A549 (cell line): ENCODE data around the gene ACOT11.

Source experiments
- EP300 ChIP-seq, 2 experiments: fragments of >200 bp; sonication (Bioruptor Twin); formaldehyde crosslinking; IDR thresholded peaks; 2 replicates in 1 of 2; 3 replicates in 1 of 2; pipeline ENCODE4 v1.6.1; 2016 to 2017
- FOSL2 ChIP-seq, 2 experiments: fragments of 450-650 bp in 1 of 2; fragments of >200 bp in 1 of 2; sonication (Bioruptor Twin) in 1 of 2; formaldehyde crosslinking; IDR thresholded peaks; 2 replicates each; pipeline versions ENCODE4 v1.5.0 to v1.6.1; 2016 to 2020; ENCODE audit warnings: mild to moderate bottlenecking in 1 of 2, moderate library complexity in 1 of 2
- HDAC2 ChIP-seq: fragments of 200-600 bp; sonication (generic); IDR thresholded peaks from 2 replicates; pipeline ENCODE4 v1.6.1; 2016
- MAFK ChIP-seq: fragments of 450-650 bp; IDR thresholded peaks from 2 replicates; pipeline ENCODE4 v1.6.1; 2014; ENCODE audit not compliant: partially characterized antibody
- MAZ ChIP-seq: fragments of 150-350 bp; IDR thresholded peaks from 2 replicates; pipeline ENCODE4 v1.6.1; 2014; ENCODE audit warnings: antibody characterized with exemption, low read depth, low read length, borderline replicate concordance
- POLR2A ChIP-seq: IDR thresholded peaks from 2 replicates; pipeline ENCODE4 v1.6.1; 2012; ENCODE audit warnings: mild to moderate bottlenecking, low read length
- POLR2AphosphoS2 ChIP-seq: conservative IDR thresholded peaks from 2 replicates; pipeline ENCODE4 v1.6.1; 2012; ENCODE audit warnings: low read length, improper control_type of control experiment, inconsistent platforms
- REST ChIP-seq: fragments of 200-600 bp; sonication (generic); IDR thresholded peaks from 2 replicates; pipeline ENCODE4 v1.6.1; 2016; ENCODE audit warnings: antibody characterized with exemption, mild to moderate bottlenecking, moderate library complexity
- RFX5 ChIP-seq: fragments of 450-650 bp; IDR thresholded peaks from 2 replicates; pipeline ENCODE4 v1.7.1; 2014; ENCODE audit warnings: antibody characterized with exemption, mild to moderate bottlenecking, moderate library complexity
- TF ChIP-seq, protein P1 (sequence below): fragments of >200 bp; sonication (Bioruptor Twin); formaldehyde crosslinking; IDR thresholded peaks from 3 replicates; pipeline ENCODE4 v1.5.1; 2016
- TF ChIP-seq, protein P2 (sequence below): IDR thresholded peaks from 2 replicates; pipeline ENCODE4 v1.6.1; 2012
- TF ChIP-seq, protein P3 (sequence below): IDR thresholded peaks from 2 replicates; pipeline ENCODE4 v1.6.1; 2012; ENCODE audit warnings: low read depth, borderline replicate concordance

GRCh38 chr1:54619749-54620148, 71.7 kb downstream of the ACOT11 start:
- TF ChIP-seq, protein P1, sequence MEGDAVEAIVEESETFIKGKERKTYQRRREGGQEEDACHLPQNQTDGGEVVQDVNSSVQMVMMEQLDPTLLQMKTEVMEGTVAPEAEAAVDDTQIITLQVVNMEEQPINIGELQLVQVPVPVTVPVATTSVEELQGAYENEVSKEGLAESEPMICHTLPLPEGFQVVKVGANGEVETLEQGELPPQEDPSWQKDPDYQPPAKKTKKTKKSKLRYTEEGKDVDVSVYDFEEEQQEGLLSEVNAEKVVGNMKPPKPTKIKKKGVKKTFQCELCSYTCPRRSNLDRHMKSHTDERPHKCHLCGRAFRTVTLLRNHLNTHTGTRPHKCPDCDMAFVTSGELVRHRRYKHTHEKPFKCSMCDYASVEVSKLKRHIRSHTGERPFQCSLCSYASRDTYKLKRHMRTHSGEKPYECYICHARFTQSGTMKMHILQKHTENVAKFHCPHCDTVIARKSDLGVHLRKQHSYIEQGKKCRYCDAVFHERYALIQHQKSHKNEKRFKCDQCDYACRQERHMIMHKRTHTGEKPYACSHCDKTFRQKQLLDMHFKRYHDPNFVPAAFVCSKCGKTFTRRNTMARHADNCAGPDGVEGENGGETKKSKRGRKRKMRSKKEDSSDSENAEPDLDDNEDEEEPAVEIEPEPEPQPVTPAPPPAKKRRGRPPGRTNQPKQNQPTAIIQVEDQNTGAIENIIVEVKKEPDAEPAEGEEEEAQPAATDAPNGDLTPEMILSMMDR, result no peak
- TF ChIP-seq, protein P2, sequence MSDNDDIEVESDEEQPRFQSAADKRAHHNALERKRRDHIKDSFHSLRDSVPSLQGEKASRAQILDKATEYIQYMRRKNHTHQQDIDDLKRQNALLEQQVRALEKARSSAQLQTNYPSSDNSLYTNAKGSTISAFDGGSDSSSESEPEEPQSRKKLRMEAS, result no peak
- TF ChIP-seq, protein P3, sequence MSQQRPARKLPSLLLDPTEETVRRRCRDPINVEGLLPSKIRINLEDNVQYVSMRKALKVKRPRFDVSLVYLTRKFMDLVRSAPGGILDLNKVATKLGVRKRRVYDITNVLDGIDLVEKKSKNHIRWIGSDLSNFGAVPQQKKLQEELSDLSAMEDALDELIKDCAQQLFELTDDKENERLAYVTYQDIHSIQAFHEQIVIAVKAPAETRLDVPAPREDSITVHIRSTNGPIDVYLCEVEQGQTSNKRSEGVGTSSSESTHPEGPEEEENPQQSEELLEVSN, result no peak
- TF ChIP-seq MAFK (no peak), RFX5 (no peak), FOSL2 (IDR thresholded peaks at IDR 0.05) (no peak), FOSL2 (CRISPR knock-in tag; IDR thresholded peaks at IDR 0.05) (no peak), REST (no peak), MAZ (no peak), EP300 (IDR thresholded peaks at IDR 0.05) (no peak), POLR2AphosphoS2 (no peak), POLR2A (no peak), HDAC2 (no peak)
